Prostate gland (tissue), 2 donors: ENCODE data around the gene DCAF4L1.

Experiments
- CTCF ChIP-seq, 4 experiments: fragments of 200-600 bp in 2 of 4; fragments of 450-650 bp in 2 of 4; sonication (generic) in 2 of 4; IDR thresholded peaks; 1 replicate in 3 of 4; 2 replicates in 1 of 4; pipeline ENCODE4 v1.5.1; 2016 to 2019; ENCODE audit warnings: antibody characterized with exemption in 4 of 4, mild to moderate bottlenecking in 2 of 4, moderate library complexity in 2 of 4
- POLR2A ChIP-seq: fragments of 450-650 bp; IDR thresholded peaks from one replicate; pipeline ENCODE4 v1.6.1; 2016; ENCODE audit warnings: antibody characterized with exemption, mild to moderate bottlenecking
- POLR2AphosphoS5 ChIP-seq: sonication (generic); formaldehyde crosslinking; IDR thresholded peaks from one replicate; pipeline ENCODE4 v1.6.1; 2017; ENCODE audit warnings: antibody characterized with exemption

GRCh38 chr4:41939016-41939626 lies 42.4 kb upstream of the DCAF4L1 start:
- TF ChIP-seq CTCF (IDR thresholded peaks at IDR 0.05), result no peak
- TF ChIP-seq POLR2A, result no peak
- no peak for TF ChIP-seq POLR2AphosphoS5
